Gastroesophageal sphincter (tissue), 3 donors: ENCODE measurements around the gene PNLIPRP1.

Experiments
- EP300 ChIP-seq: sonication (generic); formaldehyde crosslinking; IDR thresholded peaks from one replicate; pipeline ENCODE4 v1.6.1; 2017; ENCODE audit warnings: antibody characterized with exemption, mild to moderate bottlenecking
- POLR2A ChIP-seq, 2 donors: fragments of 450-650 bp; IDR thresholded peaks; one replicate each; pipeline ENCODE4 v1.6.1; 2017; ENCODE audit warnings: antibody characterized with exemption in 2 of 2, mild to moderate bottlenecking in 2 of 2, moderate library complexity in 1 of 2
- POLR2AphosphoS5 ChIP-seq: sonication (generic); formaldehyde crosslinking; IDR thresholded peaks from one replicate; pipeline ENCODE4 v1.6.1; 2017; ENCODE audit warnings: antibody characterized with exemption
- TF ChIP-seq, protein P1 (sequence below), 4 experiments: fragments of 200-600 bp in 2 of 4; fragments of 450-650 bp in 2 of 4; sonication (generic) in 1 of 4; IDR thresholded peaks; one replicate each; pipeline ENCODE4 v1.5.1; 2017 to 2019; ENCODE audit warnings: antibody characterized with exemption in 4 of 4, mild to moderate bottlenecking in 2 of 4, moderate library complexity in 2 of 4

- TF ChIP-seq POLR2A (IDR thresholded peaks at IDR 0.05) (no peak), POLR2AphosphoS5 (no peak), EP300 (no peak)
- TF ChIP-seq, protein P1, sequence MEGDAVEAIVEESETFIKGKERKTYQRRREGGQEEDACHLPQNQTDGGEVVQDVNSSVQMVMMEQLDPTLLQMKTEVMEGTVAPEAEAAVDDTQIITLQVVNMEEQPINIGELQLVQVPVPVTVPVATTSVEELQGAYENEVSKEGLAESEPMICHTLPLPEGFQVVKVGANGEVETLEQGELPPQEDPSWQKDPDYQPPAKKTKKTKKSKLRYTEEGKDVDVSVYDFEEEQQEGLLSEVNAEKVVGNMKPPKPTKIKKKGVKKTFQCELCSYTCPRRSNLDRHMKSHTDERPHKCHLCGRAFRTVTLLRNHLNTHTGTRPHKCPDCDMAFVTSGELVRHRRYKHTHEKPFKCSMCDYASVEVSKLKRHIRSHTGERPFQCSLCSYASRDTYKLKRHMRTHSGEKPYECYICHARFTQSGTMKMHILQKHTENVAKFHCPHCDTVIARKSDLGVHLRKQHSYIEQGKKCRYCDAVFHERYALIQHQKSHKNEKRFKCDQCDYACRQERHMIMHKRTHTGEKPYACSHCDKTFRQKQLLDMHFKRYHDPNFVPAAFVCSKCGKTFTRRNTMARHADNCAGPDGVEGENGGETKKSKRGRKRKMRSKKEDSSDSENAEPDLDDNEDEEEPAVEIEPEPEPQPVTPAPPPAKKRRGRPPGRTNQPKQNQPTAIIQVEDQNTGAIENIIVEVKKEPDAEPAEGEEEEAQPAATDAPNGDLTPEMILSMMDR (IDR thresholded peaks at IDR 0.05): no peak
These were observed 5.3 kb downstream of the PNLIPRP1 start for GRCh38 chr10:116596062-116596461.
